ENCODE results near the gene AADAT. TPM values are rescaled to one million over a fixed set of nuclear protein-coding genes. Genes with fewer than 3 reads are reported as not detected.

Gene AADAT
- polyA plus RNA-seq, 2 of the 4 experiments (the other 2 are of a cell fraction), result 8.8 to 23.2 TPM

DNA sequence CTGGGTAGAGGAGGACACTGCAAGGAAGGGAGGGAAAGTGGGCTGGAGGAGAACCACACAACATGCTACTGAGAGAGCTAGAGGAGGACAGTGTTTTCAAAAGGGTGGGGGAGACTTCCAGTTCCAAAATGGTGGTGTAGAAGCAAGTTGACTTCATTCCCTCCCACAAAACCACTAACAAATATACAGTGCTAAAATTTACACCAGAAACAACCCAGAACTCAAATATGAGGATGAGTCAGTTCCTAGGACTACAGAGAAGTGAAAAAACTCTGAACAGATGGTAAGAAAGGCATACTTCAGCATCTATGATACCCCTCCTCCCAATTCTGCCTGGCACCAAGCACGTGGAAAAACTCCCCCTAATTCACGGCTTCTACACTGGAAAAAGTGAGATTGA is 9.8 kb downstream of the AADAT start (continued):
- TF ChIP-seq E2F6 (IDR thresholded peaks at IDR 0.05; ENCODE audit: borderline replicate concordance, low read depth) (no peak), HOXB13 (CRISPR knock-in tag; IDR thresholded peaks at IDR 0.05; ENCODE audit: low read depth) (no peak), RFX5 (IDR thresholded peaks at IDR 0.05) (no peak)
- TF ChIP-seq, protein P1, sequence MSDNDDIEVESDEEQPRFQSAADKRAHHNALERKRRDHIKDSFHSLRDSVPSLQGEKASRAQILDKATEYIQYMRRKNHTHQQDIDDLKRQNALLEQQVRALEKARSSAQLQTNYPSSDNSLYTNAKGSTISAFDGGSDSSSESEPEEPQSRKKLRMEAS (IDR thresholded peaks at IDR 0.05), result no peak
- TF ChIP-seq, protein P2, sequence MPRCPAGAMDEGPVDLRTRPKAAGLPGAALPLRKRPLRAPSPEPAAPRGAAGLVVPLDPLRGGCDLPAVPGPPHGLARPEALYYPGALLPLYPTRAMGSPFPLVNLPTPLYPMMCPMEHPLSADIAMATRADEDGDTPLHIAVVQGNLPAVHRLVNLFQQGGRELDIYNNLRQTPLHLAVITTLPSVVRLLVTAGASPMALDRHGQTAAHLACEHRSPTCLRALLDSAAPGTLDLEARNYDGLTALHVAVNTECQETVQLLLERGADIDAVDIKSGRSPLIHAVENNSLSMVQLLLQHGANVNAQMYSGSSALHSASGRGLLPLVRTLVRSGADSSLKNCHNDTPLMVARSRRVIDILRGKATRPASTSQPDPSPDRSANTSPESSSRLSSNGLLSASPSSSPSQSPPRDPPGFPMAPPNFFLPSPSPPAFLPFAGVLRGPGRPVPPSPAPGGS (IDR thresholded peaks at IDR 0.05), result no peak

- H3K4me1 ChIP-seq, result no peaks in the 10 kb centered on the region
- H3K9me3 ChIP-seq, result no peaks in the 10 kb centered on the region
- no peak for ATAC-seq
- POLR2A ChIA-PET, result no interaction called here
- H3K27ac ChIP-seq, result no peak overlapping the region
- TF ChIP-seq SMC3 (IDR thresholded peaks at IDR 0.05) (no peak), EP300 (IDR thresholded peaks at IDR 0.05) (no peak), EHF (CRISPR knock-in tag; IDR thresholded peaks at IDR 0.05) (no peak), RARB (CRISPR knock-in tag; IDR thresholded peaks at IDR 0.05) (no peak), MYC (IDR thresholded peaks at IDR 0.05; ENCODE audit: borderline replicate concordance, low read length) (no peak), HDAC2 (IDR thresholded peaks at IDR 0.05) (no peak)
- H3K4me3 ChIP-seq, result no peak overlapping the region
- 90% methylated on average over 5 of the region's 6 CpGs for WGBS (ENCODE audit: missing lambda C conversion rate)
- FAIRE-seq, result no peak
- no peak overlapping the region for H3K4me2 ChIP-seq
- no peak for DNase-seq (ENCODE audit: low read depth in 1 of 2, low spot score in 1 of 2)
- CTCF ChIA-PET, result no interaction called here
Observed at GRCh38 chr4:170071196-170071595, 18.6 kb downstream of the AADAT start.

DNA sequence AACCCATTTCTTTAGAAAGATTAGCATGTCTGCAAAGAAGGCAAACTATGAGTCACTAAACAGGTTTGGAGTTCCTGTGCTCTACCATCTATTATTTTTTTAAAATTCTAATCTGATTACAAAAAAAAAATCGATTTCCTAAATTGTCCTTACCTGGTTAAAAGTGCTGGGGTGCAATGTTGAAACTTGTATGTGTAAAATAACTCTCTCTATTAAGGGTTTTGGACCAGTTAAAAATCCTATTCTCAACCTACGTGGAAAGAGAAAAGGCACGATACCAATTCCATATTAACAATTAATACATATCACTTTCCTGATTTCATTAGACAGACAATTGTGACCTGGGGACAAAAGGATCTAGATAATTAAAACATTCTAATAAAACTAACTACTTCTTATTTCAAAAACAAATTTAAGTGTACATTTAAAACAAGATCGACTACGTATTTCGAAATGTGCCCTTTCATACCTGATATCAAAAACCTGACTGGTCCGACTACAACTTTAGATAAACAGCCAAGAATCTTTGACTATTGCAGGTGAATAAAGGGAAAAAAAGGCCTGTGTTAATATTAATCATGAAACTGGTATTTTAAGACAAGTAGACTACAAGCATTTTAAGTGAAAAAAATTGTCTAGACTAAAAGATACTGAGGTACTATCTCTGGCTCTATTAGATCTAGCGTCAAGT is 21.2 kb downstream of the AADAT start:
- TF ChIP-seq PHF8 (IDR thresholded peaks at IDR 0.05; ENCODE audit: borderline replicate concordance, low read depth) (no peak), ESRRA (IDR thresholded peaks at IDR 0.05; ENCODE audit: borderline replicate concordance, low read length) (no peak)
- FAIRE-seq, result no peak

DNA sequence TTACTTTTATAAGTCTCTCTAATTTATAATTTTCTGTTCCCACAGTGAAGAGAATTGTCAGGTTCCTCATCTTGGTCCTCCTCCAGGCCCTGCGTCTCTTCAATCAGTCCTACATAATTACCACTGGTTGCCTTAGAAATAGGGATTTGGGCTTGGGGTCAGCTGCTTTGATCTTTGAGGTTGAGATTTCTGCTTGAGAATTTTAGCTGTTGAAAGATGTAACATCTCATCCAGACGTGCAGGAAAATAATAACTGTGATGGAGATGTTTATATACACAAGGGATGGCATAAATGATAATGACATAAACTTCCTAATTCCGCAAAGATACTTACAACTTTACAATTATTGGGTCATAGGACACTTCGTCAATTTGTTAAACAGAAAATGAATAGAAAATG is 30.3 kb downstream of the AADAT start:
- POLR2A ChIA-PET, result no interaction called here
- H3K4me3 ChIP-seq, result no peak overlapping the region
- 91% methylated on average over 4 of the region's 4 CpGs for WGBS (ENCODE audit: missing lambda C conversion rate)
- ATAC-seq (no peak), DNase-seq (ENCODE audit: low read depth in 1 of 2, low spot score in 1 of 2) (no peak), FAIRE-seq (no peak)
- H3K4me1 ChIP-seq, result no peaks in the 10 kb centered on the region
- CTCF ChIA-PET, result interaction anchor here (1.6 to 1.8 kb wide), 2 partner anchors 12 to 250 kb away, joined by 5 to 6 read pairs; no protein-coding TSS in a partner anchor
- no peak overlapping the region for H3K4me2 ChIP-seq
- no peak overlapping the region for H3K27ac ChIP-seq
- no peak for TF ChIP-seq EHF (CRISPR knock-in tag; IDR thresholded peaks at IDR 0.05)
- no peak for TF ChIP-seq HOXB13 (CRISPR knock-in tag; IDR thresholded peaks at IDR 0.05; ENCODE audit: low read depth)
- no peak for TF ChIP-seq FOSL2 (IDR thresholded peaks at IDR 0.05)
- TF ChIP-seq FOSL2 (CRISPR knock-in tag; IDR thresholded peaks at IDR 0.05), result no peak
- TF ChIP-seq PHF8 (IDR thresholded peaks at IDR 0.05; ENCODE audit: borderline replicate concordance, low read depth), result no peak
- no peak for TF ChIP-seq ZSCAN20 (CRISPR knock-in tag; IDR thresholded peaks at IDR 0.05)
- no peak for TF ChIP-seq KDM5A (IDR thresholded peaks at IDR 0.05)
- TF ChIP-seq MAZ (IDR thresholded peaks at IDR 0.05; ENCODE audit: borderline replicate concordance, low read depth, low read length), result no peak
- no peaks in the 10 kb centered on the region for H3K9me3 ChIP-seq

More for the DNA sequence above, 21.2 kb downstream of the AADAT start:
- no peak overlapping the region for H3K4me2 ChIP-seq
- H3K4me1 ChIP-seq, result no peaks in the 10 kb centered on the region
- no peak overlapping the region for H3K4me3 ChIP-seq
- ATAC-seq (no peak), DNase-seq (ENCODE audit: low read depth in 1 of 2, low spot score in 1 of 2) (no peak)
- POLR2A ChIA-PET, result no interaction called here
- WGBS (ENCODE audit: missing lambda C conversion rate), result 81% methylated on average over 8 of the region's 8 CpGs
- H3K9me3 ChIP-seq, result no peaks in the 10 kb centered on the region
- H3K27ac ChIP-seq, result no peak overlapping the region
- CTCF ChIA-PET, result no interaction called here
